Hematopoietic multipotent progenitor cell (in vitro differentiated cells): ENCODE results near the gene MARK3. TPM values are rescaled to one million over a fixed set of nuclear protein-coding genes. Genes with fewer than 3 reads are reported as not detected.

Experiments
- DNase-seq, 3 donors: peaks; one replicate each; pipeline ENCODE4 v3.0.0-alpha.2; 2011 to 2015; ENCODE audit warnings: low read depth in 2 of 3, low spot score in 2 of 3
- total RNA-seq: library from RNA; depleted of rRNA; stranded (reverse); fragments of >200 nt; gene quantifications from one replicate; pipeline ENCODE4 v1.2.3, GENCODE V29; 2012

The MARK3 gene
- total RNA-seq, 1 donor, result 51.4 TPM

DNA sequence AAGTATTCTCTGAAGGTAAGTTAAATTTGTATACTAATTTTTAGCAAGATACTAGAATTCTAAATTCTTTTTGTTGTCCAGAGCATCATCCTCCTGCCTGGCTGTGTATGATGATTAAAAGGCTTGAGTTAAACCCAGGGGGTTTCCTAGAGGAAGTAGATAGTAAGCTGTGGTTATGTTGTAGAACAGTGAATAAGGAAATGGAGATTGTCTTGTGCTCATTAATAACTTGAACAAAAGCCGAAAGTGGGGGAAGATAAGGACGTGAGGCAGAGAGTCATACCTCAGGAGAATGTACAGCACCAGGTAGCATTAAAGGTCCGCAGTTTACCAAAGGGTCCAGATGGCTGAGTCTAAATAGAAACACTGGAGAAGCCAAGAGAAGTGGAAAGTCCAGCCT lies 95.4 kb downstream of the MARK3 start:
- DNase-seq, result peak in 2 of 3 donors; percentile 59 to 70

DNA sequence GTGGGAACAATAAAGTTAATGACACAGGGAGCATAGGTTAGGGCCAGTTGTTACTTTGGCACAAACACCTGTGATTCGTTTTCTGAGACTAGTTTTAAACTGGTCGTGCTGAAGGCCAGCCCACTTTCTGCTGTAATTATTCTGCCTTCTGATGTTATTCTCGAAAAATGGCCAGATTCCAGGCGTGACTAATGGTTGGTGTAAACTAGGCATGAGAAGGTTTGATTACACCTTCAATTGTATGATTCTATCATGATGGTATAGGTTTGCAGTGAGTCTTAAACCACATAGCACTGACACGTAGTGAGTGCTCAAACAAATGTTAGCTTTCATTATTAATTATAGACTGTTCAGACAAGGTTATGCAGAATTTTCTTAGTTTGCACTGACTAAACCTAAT lies 98.4 kb downstream of the MARK3 start:
- no peak for DNase-seq

DNA sequence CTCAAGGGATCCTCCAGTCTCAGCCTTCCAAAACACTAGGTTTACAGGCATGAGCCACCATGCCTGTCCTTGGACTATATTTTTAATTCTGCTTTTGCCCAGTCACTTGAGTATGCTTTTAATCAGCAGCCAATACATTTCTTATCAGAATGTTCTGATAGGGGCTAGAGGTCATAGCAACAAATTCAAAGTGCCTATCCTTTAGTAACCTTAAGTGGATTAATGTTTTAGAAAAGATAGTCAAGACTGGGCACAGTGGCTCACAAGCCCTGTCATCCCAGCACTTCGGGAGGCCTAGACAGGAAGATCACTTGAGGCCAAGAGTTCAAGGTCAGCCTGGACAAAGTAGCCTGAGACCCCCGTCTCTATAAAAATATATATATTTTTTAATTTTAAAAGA lies 100.3 kb downstream of the MARK3 start:
- DNase-seq, result no peak

DNA sequence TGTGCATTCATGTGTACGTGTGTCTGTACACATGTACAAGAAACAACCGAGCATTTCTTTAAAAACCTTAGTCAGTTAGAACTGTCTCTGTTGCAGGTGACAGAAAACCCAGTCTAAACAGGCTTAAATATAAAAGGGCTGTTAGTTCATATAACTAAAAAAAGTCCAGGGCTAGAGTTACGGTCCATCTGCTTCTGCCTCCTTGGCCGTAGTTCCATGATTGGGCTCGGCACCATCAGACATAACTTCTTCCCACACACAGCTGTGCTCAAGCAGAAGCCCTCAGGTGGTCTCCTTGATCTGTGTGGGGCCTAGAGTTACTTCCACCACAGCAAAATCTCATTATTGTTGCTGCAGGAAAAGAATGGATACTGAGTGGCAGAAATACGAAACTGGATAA lies 102.9 kb downstream of the MARK3 start:
- DNase-seq, result no peak

DNA sequence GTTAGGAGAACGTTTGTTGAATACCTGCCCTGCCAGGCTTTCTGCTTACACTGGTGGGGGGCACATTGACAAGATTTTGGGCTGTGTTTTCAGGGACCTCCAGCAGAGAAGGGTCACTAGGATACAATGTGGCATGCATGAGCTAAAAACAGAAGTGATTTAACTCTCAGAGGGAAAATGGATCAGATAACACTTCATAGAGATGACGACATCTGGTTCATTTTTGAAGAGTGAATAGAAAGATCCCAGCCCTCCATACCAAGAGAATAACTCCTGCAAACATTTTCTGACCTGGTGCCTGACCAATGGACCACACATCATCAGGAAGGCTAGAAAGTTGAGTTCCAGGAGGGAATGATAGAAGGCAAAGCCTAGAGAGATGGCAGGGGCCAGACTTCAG lies 103.7 kb downstream of the MARK3 start:
- no peak for DNase-seq

DNA sequence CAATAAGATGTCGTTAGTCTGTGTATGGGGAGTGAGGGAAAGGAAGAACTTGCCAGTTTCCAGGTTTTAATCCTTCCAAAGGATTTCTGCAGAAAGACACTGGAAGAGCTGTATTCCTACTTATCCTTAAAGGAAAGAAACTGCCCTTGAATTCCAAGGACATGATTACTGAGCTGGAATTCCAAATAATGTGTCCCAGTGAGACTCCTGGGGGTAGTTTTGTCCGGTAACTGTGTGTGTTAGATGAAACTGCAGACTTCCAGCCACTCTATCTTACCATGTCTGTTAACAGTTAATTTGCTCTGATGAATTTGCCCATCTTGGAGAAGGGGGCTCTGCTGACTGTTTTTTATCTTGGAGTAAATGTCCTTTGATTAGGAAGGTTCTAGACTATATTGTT lies 104.4 kb downstream of the MARK3 start:
- DNase-seq, result no peak

DNA sequence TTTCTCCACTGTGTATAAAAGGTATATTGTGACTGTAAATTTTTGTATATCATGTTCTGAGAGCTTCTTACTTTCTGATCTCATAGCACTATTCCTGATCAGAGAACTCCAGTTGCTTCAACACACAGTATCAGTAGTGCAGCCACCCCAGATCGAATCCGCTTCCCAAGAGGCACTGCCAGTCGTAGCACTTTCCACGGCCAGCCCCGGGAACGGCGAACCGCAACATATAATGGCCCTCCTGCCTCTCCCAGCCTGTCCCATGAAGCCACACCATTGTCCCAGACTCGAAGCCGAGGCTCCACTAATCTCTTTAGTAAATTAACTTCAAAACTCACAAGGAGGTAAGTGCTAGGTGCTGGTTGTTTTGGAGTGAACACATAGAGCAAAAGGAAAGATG lies 106.5 kb downstream of the MARK3 start:
- DNase-seq, result no peak

DNA sequence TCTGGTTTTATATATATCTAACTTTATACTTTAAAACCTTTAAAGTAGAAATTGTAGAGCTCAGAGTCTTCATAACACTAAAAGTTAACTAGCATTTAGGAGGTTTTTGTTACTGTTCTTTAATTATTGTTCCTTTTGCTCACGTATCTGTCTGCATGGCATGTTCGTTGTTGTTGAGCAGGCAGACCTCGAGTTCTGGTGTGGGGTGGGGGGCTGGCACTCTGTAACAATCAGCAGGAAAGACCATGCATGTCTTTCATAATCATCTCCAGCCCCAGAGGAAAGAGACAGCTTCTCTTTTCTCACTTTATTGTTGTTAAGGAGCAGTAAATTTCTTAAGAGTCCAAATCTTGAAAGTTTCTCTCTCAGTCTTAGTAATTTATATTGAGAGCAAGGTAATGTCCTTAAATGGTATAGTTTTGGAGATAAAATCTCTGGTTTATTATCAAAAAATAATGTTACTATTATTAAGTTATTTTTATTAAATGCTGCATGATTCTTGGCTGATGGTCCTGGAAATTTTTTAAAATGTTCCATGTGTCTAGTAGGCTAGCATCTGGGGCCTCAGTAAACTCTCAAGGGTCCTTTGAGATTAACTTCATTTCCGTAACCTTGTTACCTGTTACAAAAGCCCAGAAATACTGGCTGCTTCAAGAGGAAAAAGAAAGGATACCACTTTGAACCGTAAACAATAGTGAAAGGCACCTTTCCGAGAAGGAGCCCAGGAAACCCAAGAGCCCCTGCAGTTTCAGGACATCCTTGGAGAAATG lies 107.1 kb downstream of the MARK3 start:
- no peak for DNase-seq

DNA sequence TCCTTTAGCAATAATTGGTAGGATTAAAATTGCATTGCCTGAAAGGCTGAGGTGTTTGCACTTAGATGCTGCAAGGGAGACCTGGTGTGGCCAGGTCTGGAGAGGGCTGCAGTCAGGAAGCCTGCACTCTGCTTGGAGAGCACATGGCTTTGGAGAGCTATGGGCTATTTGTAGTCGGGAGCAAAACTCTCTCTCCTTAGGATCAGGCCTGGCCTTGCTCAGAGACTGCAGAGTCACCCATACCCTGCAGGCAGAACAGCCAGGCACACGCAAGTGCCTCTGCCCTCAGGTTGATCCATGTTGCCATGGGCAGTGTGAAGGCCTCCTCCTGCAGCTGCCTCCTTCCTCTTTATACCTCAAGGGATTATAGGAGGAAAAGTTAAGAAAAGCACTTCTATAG lies 110.6 kb downstream of the MARK3 start:
- no peak for DNase-seq

DNA sequence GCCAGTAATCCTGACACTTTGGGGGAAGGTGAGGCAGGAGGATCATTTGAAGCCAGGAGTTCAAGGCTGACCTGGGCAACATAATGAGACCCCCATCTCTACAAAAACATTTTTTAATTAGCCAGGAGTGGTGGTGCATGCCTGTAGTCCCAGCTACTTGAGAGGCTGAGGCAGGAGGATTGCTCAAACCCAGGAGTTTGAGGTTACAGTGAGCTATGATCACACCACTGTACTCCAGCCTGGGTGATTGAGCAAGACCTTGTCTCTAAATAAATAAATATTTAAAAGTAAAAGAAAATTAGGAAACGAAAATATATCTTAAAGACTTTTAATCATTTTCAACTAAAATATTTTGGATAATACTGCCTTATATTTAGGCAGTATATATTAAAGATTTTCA lies 111.6 kb downstream of the MARK3 start:
- no peak for DNase-seq

DNA sequence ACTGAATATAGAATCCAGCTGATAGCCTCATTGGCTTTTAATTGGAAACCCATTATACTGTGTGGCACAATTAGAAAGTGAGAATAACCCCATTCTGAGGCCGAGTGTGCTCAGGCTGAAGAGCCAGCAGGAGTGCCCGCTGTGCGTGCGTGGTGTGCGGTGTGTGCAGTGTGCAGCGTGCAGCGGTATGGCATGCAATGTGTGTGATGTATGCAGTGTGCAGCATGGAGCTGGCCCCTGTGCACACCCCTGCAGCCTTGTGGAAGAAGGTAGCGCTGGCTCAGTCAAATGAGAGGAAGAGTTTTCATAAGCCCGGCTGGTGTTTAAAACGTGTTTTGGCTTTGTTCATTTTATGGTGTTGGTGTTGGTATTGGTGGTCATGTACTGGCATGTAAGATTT lies 114.5 kb downstream of the MARK3 start:
- DNase-seq, result no peak

DNA sequence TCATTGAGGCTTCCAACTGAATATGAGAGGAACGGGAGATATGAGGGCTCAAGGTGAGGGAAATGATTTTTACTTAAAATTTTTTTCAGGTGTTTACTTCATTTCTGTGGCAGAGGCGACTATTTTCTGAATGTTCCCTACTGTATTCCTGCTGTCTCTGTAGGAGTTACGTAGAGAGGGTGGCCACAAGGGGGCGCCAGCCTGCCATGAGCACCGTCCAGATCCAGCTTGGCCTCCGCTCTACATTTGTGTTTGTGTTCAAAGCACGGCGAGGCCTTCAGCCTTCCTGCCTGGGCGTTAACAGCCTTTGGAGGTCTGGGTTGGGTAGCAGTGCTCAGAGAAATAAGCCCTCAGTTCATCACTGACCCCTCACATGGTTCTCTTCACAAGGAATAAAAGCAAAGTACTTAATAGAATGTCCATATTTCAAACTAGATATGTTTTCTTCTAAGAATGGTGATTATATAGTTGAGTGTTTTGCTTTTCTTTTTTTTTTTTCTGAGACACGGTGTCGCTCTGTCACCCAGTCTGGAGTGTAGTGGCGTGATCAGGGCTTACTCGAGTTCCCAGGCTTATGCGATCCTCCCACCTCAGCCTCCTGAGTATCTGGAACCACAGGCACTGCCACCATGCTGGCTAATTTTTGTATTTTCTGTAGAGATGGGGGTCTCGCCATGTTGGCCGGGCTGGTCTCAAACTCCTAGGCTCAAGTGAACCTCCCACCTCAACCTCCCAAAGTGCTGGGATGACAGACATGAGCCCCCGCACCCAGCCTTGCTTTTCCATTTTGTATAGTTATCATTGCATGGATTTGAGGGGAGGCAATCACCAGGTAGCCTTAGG lies 115.2 kb downstream of the MARK3 start:
- peak in 2 of 3 donors; percentile 69 to 85 for DNase-seq

DNA sequence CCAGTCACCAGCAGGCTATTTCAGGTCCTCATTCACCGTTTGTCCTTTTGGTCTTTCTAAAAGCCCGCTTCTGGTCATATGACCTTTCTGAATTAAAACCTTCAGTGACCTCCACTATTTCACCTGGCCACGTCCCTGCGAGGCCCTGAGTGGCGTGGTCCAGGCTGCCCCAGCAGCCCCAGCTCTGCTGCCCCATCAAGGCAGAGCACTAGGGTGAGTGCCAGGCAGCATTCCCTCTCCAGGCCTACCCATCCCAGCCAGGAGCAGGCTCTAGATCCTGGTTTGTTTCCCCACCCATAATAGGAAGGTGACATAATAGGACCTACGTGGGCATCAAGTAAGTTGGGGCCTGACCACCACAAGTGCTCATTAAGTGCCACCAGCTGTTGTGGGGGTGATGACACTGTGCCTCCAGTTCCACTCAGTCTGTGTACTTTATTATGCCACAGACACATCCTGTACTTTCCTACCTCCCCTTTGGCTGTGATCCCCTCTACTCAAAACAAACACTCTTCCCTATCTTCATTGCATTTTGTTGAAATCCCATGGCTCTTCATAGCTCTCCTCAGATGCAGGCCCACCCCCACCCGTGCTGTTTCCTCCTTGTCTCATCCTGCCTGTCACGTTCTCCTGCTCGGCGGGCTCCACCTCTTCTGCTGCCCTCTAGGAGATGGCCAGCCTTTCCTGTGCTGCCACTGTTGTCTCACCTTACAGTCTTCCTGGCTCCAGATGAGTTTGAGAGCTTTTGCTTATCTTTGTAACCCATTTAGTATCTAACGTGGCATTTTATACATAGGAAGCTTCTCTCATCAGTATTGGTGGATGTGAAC lies 116.0 kb downstream of the MARK3 start:
- DNase-seq, result no peak

DNA sequence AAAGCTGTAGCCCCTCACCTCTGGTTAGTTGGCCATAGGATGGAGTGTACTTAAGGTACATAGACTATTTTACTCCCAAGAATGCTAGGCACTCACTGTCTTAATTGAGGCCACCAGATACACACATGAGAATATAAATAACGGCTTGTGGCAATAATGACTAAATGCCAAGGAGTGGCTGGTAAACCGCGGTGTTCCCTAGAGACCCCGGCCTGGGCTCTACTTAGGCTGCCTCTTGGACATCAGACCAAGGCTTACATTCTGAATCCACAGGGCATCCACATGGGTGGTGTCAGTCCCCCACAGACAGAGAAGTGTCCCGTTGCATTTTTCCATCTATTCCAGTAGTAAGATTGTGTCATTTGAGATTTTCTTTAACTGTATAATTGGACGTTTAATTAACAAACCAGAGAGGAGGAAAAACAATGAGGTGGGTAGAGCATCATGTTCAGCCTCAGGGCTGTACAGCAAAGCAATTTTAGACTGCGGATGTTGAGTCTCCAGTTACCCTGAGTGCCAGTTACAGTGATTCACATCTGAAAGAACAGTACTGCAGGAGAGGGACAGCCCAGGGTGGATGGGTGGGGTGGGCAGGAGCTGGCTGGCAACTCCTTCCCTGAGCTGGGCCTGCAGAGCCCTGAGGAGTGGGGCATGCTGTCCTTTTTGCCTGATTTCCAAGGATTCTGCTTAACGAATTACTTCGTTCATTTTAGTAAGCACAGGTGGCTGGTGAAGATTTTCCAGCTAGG lies 116.9 kb downstream of the MARK3 start:
- no peak for DNase-seq

DNA sequence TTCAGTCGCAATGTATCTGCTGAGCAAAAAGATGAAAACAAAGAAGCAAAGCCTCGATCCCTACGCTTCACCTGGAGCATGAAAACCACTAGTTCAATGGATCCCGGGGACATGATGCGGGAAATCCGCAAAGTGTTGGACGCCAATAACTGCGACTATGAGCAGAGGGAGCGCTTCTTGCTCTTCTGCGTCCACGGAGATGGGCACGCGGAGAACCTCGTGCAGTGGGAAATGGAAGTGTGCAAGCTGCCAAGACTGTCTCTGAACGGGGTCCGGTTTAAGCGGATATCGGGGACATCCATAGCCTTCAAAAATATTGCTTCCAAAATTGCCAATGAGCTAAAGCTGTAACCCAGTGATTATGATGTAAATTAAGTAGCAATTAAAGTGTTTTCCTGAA lies 117.7 kb downstream of the MARK3 start:
- DNase-seq, result no peak

DNA sequence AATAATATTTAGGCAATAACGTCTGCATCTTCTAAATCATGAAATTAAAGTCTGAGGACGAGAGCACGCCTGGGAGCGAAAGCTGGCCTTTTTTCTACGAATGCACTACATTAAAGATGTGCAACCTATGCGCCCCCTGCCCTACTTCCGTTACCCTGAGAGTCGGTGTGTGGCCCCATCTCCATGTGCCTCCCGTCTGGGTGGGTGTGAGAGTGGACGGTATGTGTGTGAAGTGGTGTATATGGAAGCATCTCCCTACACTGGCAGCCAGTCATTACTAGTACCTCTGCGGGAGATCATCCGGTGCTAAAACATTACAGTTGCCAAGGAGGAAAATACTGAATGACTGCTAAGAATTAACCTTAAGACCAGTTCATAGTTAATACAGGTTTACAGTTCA lies 118.1 kb downstream of the MARK3 start:
- DNase-seq, result no peak

DNA sequence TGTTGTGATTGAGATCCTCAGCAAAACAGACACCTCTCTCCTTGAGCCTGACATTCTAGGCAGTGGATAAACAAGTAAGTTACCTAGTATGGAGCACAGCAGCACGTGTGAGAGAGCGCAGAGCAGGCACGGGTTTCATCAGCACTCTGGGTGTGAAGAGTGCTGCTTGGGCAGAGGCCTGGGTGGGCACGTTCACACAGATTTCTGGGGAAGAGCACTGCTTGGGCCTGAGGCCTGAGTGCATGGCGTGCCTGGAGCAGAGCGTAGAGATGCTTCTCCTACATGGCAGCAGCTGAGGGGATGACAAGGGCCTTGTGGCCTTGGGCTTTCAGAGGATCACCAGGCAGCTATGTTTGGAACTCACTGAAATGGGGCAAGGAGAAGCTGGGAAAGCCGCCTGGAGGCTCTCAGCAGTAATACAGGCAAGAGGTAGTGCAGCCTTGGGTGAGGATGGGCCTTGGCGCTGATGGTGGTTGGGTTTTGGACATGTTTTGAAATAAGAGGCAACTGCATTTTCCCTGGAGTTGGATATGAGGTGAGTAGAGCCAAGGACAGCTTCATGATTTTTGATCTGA lies 119.9 kb downstream of the MARK3 start:
- DNase-seq, result no peak

DNA sequence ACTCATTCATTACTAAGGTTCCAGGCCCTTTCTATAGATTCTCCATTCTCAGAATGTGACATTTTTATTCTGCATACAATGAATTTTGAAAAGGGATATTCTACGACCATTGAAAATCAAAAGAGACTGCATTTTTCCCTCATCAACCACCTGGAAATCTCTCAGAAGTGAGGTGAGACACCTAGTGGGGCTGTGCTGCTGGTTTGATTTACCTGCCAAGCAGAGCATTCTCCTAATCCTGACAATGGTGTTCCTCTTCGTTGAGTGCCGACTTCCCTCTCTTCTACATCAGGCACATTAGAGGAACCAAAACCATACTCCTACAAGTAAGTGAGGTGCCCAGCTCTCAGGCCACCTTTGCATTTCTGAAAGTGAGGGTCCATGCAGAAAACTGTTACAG lies 122.5 kb downstream of the MARK3 start:
- DNase-seq, result no peak

DNA sequence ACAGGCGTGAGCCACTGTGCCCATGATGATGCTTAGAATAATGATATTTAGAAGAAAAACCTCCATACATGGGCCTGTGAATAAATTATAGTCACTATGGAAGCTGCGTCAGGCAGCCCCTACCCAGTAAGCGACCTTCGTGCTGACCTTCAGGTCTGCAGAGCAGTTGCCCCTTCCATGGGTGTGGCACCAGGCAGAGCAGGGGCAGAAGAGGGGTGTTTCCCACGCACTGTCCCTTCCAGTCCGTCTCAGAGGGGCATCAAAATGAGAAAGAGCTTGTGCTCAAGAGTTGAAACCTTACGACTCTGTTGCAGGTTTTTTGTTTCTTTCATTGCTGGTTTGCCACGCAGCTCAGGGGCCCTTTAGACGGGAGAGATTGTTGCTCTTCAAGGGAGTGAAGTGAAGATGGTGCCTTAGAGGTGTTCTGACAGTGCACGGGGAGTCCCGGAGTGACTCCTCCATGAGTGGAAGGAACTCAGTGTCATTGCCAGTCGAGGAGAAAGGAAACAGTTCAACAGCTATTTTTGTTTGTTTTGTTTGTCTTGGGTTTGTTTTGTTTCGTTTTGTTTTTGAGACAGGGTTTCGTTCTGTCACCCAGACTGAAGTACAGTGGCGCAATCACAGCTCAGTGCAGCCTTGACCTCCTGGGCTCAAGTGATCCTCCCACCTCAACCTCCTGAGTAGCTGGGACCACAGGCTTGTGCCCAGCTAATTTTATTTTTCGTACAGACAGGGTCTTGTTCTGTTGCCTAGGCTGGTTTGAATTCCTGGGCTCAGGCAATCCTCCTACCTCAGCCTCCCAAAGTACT lies 123.5 kb downstream of the MARK3 start:
- DNase-seq, result no peak
